ENCODE results near the gene IL4I1. TPM values are rescaled to one million over a fixed set of nuclear protein-coding genes. Genes with fewer than 3 reads are reported as not detected.

Gene IL4I1
- total RNA-seq, 1 experiment from 2014 or later = 0.71 TPM

- intact Hi-C loops (cut with micrococcal nuclease) = no loop called here
- Histone ChIP-seq H3K9me2 (ENCODE audit: insufficient read depth) (no peaks in the 10 kb centered on the region), H3K9ac (ENCODE audit: low read length) (no peak overlapping the region), H3K4me1 (ENCODE audit: control insufficient read depth in 1 of 2, insufficient read depth in 2 of 2, low read length in 2 of 2) (peaks cover 6 to 24% of the 10 kb centered on the region in 2 experiments), H3K4me3 (replicated peaks in 1 of 2; ENCODE audit: low read depth in 1 of 2, low read length in 2 of 2) (no peak overlapping the region), H4K20me1 (ENCODE audit: insufficient read depth) (no peaks in the 10 kb centered on the region), H3K36me3 (ENCODE audit: control insufficient read depth in 1 of 2, insufficient read depth in 2 of 2, low read length in 2 of 2) (peaks cover 11 to 12% of the 10 kb centered on the region in 2 experiments; a peak in 3 of 4 replicates), H3K27me3 (ENCODE audit: insufficient read depth, low read length) (no peaks in the 10 kb centered on the region), H3K27ac (ENCODE audit: low read depth, low read length) (no peak overlapping the region), H3K4me2 (ENCODE audit: low read length) (no peak overlapping the region), H3K79me2 (ENCODE audit: insufficient read depth, low read length) (no peaks in the 10 kb centered on the region), H3K9me3 (ENCODE audit: control insufficient read depth in 1 of 2, insufficient read depth in 1 of 2, low read depth in 1 of 2, low read length in 2 of 2) (peaks cover 0 to 6% of the 10 kb centered on the region in 2 experiments; a peak in 1 of 4 replicates), H2AFZ (ENCODE audit: low read depth, low read length, poor library complexity, severe bottlenecking) (no peak overlapping the region)
- POLR2A ChIA-PET = interaction anchor here (1.3 kb wide), 1 partner anchor 10 kb away, joined by 3 read pairs; the partner anchor contains the start of gene AKT1S1
- DNase-seq (ENCODE audit: low read depth, low spot score) = no peak
- BruUV-seq (replicated peaks) = no TSS peak
- CTCF ChIA-PET = no interaction called here
- ATAC-seq = no peak
- RAD21 ChIA-PET (ENCODE audit: low non-redundant PET in 1 of 2, low total read pairs in 2 of 2, uncharacterized antibody in 2 of 2, unreplicated experiment in 2 of 2) = no interaction called here
- TF ChIP-seq MAX (IDR thresholded peaks at IDR 0.05) (no peak), JUND (IDR thresholded peaks at IDR 0.05) (no peak), ZFX (IDR thresholded peaks at IDR 0.05) (no peak), YY1 (IDR thresholded peaks at IDR 0.05; ENCODE audit: extremely low read depth, insufficient replicate concordance, low read depth, low read length) (no peak), FOSL1 (IDR thresholded peaks at IDR 0.05; ENCODE audit: low read depth) (no peak), ATF3 (IDR thresholded peaks at IDR 0.05) (no peak), RAD21 (IDR thresholded peaks at IDR 0.05; ENCODE audit: low read depth) (no peak)
Measured at GRCh38 chr19:49887037-49887664, 9.5 kb downstream of the IL4I1 start.

- Histone ChIP-seq H3K36me3 (ENCODE audit: control insufficient read depth in 1 of 2, insufficient read depth in 2 of 2, low read length in 2 of 2) (peaks cover 12 to 18% of the 10 kb centered on the region in 2 experiments), H3K9me3 (ENCODE audit: control insufficient read depth in 1 of 2, insufficient read depth in 1 of 2, low read depth in 1 of 2, low read length in 2 of 2) (peaks cover 0 to 6% of the 10 kb centered on the region in 2 experiments; a peak in 1 of 4 replicates), H3K9ac (ENCODE audit: low read length) (no peak overlapping the region), H2AFZ (ENCODE audit: low read depth, low read length, poor library complexity, severe bottlenecking) (no peak overlapping the region), H3K9me2 (ENCODE audit: insufficient read depth) (no peaks in the 10 kb centered on the region), H3K4me3 (replicated peaks in 1 of 2; ENCODE audit: low read depth in 1 of 2, low read length in 2 of 2) (no peak overlapping the region), H3K79me2 (ENCODE audit: insufficient read depth, low read length) (no peaks in the 10 kb centered on the region), H4K20me1 (ENCODE audit: insufficient read depth) (no peaks in the 10 kb centered on the region), H3K27ac (ENCODE audit: low read depth, low read length) (no peak overlapping the region), H3K4me2 (ENCODE audit: low read length) (no peak overlapping the region), H3K27me3 (ENCODE audit: insufficient read depth, low read length) (no peaks in the 10 kb centered on the region), H3K4me1 (ENCODE audit: control insufficient read depth in 1 of 2, insufficient read depth in 2 of 2, low read length in 2 of 2) (peaks cover under 1 to 11% of the 10 kb centered on the region in 2 experiments; a peak in 1 of 4 replicates)
- POLR2A ChIA-PET = no interaction called here
- intact Hi-C loops (cut with micrococcal nuclease) = no loop called here
- no peak for DNase-seq (ENCODE audit: low read depth, low spot score)
- RAD21 ChIA-PET (ENCODE audit: low non-redundant PET in 1 of 2, low total read pairs in 2 of 2, uncharacterized antibody in 2 of 2, unreplicated experiment in 2 of 2) = no interaction called here
- ATAC-seq = no peak
- CTCF ChIA-PET = no interaction called here
- BruUV-seq (replicated peaks) = no TSS peak
- TF ChIP-seq CTCF (IDR thresholded peaks at IDR 0.05 in 2 of 3, conservative IDR thresholded peaks at IDR 0.05 in 1 of 3; ENCODE audit: borderline replicate concordance in 1 of 3, insufficient read depth in 1 of 3, low read depth in 2 of 3, low read length in 2 of 3) = no peak
- TF ChIP-seq MAX (IDR thresholded peaks at IDR 0.05) = no peak
- TF ChIP-seq ATF3 (IDR thresholded peaks at IDR 0.05) = no peak
- TF ChIP-seq ZNF274 (IDR thresholded peaks at IDR 0.05; ENCODE audit: low read depth, low read length) = no peak
- no peak for TF ChIP-seq JUND (IDR thresholded peaks at IDR 0.05)
- TF ChIP-seq CEBPB (IDR thresholded peaks at IDR 0.05; ENCODE audit: low read depth) = no peak
- no peak for TF ChIP-seq TCF7L2 (IDR thresholded peaks at IDR 0.05; ENCODE audit: borderline replicate concordance, extremely low read depth, insufficient read depth, insufficient read length)
- no peak for TF ChIP-seq SP1 (IDR thresholded peaks at IDR 0.05; ENCODE audit: low read depth)
- no peak for TF ChIP-seq EZH2 (IDR thresholded peaks at IDR 0.05)
- no peak for TF ChIP-seq POLR2AphosphoS5 (IDR thresholded peaks at IDR 0.05; ENCODE audit: low read depth, low read length)
Measured at GRCh38 chr19:49884760-49885159, 11.9 kb downstream of the IL4I1 start.
